Transverse colon (tissue), 4 donors: ENCODE results near the gene CYP4F3. TPM values are rescaled to one million over a fixed set of nuclear protein-coding genes. Genes with fewer than 3 reads are reported as not detected.
"Not testable (repeated sequence)": the region's sequence is repeated elsewhere in the genome, so short reads cannot be mapped to it uniquely, and the experiment has no call there.

Source experiments
- DNase-seq: peaks from one replicate; pipeline ENCODE4 v3.0.0-alpha.2; 2019
- H3K27ac ChIP-seq, 4 donors: fragments of 200-600 bp; sonication (generic); 2 replicates each; pipeline ENCODE4 v1.5.1; 2016 to 2018; ENCODE audit warnings: inconsistent platforms in 4 of 4
- H3K27me3 ChIP-seq: fragments of 200-600 bp; sonication (generic); 2 replicates; pipeline ENCODE4 v1.5.1; 2017; ENCODE audit warnings: inconsistent platforms
- H3K36me3 ChIP-seq, 4 donors: fragments of 200-600 bp; sonication (generic); 2 replicates each; pipeline ENCODE4 v1.5.1; 2017 to 2019; ENCODE audit warnings: inconsistent platforms in 4 of 4
- H3K4me1 ChIP-seq, 4 donors: fragments of 200-600 bp; sonication (generic); 2 replicates each; pipeline ENCODE4 v1.5.1; 2017 to 2020; ENCODE audit warnings: inconsistent platforms in 4 of 4
- H3K4me3 ChIP-seq, 4 donors: fragments of 200-600 bp; sonication (generic); 1 replicate in 1 of 4; 2 replicates in 3 of 4; pipeline versions ENCODE4 v1.5.1 to v1.6.1; 2017 to 2019; ENCODE audit warnings: inconsistent platforms in 4 of 4
- H3K9me3 ChIP-seq, 2 donors: fragments of 200-600 bp; sonication (generic); 2 replicates each; pipeline ENCODE4 v1.5.1; 2017 to 2019; ENCODE audit warnings: inconsistent platforms in 2 of 2
- EP300 ChIP-seq: sonication (generic); formaldehyde crosslinking; IDR thresholded peaks from one replicate; pipeline ENCODE4 v1.6.1; 2017; ENCODE audit warnings: antibody characterized with exemption, low read depth
- POLR2A ChIP-seq: fragments of 450-650 bp; IDR thresholded peaks from one replicate; pipeline ENCODE4 v1.6.1; 2016; ENCODE audit warnings: antibody characterized with exemption, mild to moderate bottlenecking, moderate library complexity
- POLR2AphosphoS5 ChIP-seq, 3 donors: sonication (generic); formaldehyde crosslinking; IDR thresholded peaks; one replicate each; pipeline ENCODE4 v1.6.1; 2016; ENCODE audit warnings: antibody characterized with exemption in 3 of 3
- WGBS, 2 donors: methylation state at CpG; one replicate each; pipeline ENCODE4 v1.1.5; 2018; ENCODE audit warnings: low coverage in 1 of 2; 5-methylcytosine and 5-hydroxymethylcytosine counted together
- in situ Hi-C, 4 donors: fragments of 200-750 bp; cut with MboI; loops; one replicate each; pipeline versions ENCODE4 v1.15.0 to v1.15.1; 2017; ENCODE audit warnings: low sequenced_read_pairs in 3 of 4, low pct_ligation_motif_present in 1 of 4, low pct_unique_long_range_greater_than_20kb in 1 of 4
- intact Hi-C: fragments of 100-400 bp; cut with DNase I; formaldehyde crosslinking; loops from one replicate; pipeline ENCODE4 v1.15.1; 2023; ENCODE audit warnings: low total_unique reads
- total RNA-seq, 4 donors: library from RNA; depleted of rRNA; stranded (reverse); fragments of >200 nt; gene quantifications; one replicate each; pipeline ENCODE4 v1.1.0, GENCODE V29; 2016
- TF ChIP-seq, protein P1 (sequence below), 5 experiments: fragments of 200-600 bp in 3 of 5; fragments of 450-650 bp in 2 of 5; sonication (generic) in 3 of 5; IDR thresholded peaks; 1 replicate in 2 of 5; 2 replicates in 3 of 5; pipeline ENCODE4 v1.5.1; 2016 to 2017; ENCODE audit warnings: antibody characterized with exemption in 5 of 5, inconsistent platforms in 3 of 5, mild to moderate bottlenecking in 2 of 5, moderate library complexity in 1 of 5

The CYP4F3 gene
- total RNA-seq, 4 donors from 2014 or later = 12.4 to 22.7 (median 16.2) TPM

DNA sequence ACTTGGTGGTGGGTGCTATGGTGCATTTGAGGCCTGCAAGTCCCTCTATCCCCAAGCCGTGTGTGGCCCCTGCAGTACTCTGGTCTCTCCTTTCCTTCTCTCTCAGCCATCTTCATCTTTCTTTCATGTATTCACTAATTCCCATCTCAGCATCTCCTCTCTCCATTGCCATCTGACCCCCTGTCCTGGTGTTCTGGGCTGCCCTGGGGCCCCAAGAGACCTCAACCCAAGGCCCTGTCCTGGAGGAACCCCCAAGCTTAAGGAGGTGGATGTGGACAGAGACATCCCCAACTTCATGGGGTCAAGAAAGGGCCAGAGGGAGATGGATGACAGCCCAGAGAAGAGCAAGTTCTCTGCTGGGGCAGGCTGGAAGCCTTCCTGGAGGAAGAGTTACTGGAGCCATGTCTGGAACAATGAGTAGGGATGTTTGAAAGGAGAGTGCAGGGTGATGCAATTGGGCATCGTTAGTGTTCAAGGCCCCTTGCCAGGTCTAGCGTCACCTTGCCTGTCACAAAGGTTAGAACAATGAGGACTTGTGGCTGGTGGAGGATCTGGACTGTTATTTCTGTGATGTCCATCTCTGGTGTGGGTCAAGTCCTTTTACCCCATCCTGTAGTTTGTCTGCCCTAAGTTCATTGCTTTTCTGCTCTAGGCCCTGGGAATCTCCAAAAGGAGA lies 3.5 kb downstream of the CYP4F3 start:
- no peak overlapping the region for H3K27ac ChIP-seq
- in situ Hi-C loops = loop anchor here (25.0 kb wide), 2 partner anchors 168 to 543 kb away; partner anchors contain the start of genes AP1M1 (in 3 of the 4), FAM32A (in 3 of the 4) and OR10H1 (in 2 of the 4)
- no peaks in the 10 kb centered on the region for H3K27me3 ChIP-seq
- DNase-seq = no peak
- intact Hi-C loops = no loop called here
- H3K4me1 ChIP-seq = peaks cover 0 to 26% (median 20%) of the 10 kb centered on the region in 4 donors
- no peak overlapping the region for H3K4me3 ChIP-seq
- WGBS, 2 donors = 70 to 84% methylated on average over 2 to 3 of the region's 3 CpGs
- TF ChIP-seq EP300 (no peak), POLR2AphosphoS5 (IDR thresholded peaks at IDR 0.05) (no peak), POLR2A (no peak)
- TF ChIP-seq, protein P1, sequence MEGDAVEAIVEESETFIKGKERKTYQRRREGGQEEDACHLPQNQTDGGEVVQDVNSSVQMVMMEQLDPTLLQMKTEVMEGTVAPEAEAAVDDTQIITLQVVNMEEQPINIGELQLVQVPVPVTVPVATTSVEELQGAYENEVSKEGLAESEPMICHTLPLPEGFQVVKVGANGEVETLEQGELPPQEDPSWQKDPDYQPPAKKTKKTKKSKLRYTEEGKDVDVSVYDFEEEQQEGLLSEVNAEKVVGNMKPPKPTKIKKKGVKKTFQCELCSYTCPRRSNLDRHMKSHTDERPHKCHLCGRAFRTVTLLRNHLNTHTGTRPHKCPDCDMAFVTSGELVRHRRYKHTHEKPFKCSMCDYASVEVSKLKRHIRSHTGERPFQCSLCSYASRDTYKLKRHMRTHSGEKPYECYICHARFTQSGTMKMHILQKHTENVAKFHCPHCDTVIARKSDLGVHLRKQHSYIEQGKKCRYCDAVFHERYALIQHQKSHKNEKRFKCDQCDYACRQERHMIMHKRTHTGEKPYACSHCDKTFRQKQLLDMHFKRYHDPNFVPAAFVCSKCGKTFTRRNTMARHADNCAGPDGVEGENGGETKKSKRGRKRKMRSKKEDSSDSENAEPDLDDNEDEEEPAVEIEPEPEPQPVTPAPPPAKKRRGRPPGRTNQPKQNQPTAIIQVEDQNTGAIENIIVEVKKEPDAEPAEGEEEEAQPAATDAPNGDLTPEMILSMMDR (IDR thresholded peaks at IDR 0.05) = no peak
- H3K9me3 ChIP-seq = no peaks in the 10 kb centered on the region
- H3K36me3 ChIP-seq = no peaks in the 10 kb centered on the region

DNA sequence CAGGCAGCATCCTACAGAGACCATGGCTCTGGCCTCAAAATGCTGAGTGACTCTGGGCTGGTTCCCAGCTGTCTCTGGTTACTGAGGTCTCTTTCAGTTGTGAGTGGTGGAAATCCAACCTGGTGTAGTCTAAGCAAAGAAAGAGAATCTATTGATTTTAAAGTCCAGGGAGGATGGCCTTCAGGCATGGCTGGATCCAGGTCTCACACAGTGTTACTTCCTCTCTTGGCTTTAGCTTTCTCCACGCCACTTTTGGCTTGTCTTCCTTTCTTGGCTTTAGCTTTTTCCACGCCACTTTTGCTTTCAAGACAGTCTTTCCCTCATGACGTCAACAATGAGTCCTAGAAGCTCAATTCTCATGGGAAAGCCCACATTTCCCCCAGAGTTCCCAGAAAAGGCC lies 4.1 kb downstream of the CYP4F3 start:
- in situ Hi-C loops (loop anchor here (25.0 kb wide), 2 partner anchors 167 to 542 kb away; partner anchors contain the start of genes AP1M1 (in 3 of the 4), FAM32A (in 3 of the 4) and OR10H1 (in 2 of the 4)), intact Hi-C loops (no loop called here)
- Histone ChIP-seq H3K27me3 (no peaks in the 10 kb centered on the region), H3K27ac (no peak overlapping the region), H3K36me3 (no peaks in the 10 kb centered on the region), H3K9me3 (no peaks in the 10 kb centered on the region), H3K4me1 (peaks cover 0 to 25% (median 20%) of the 10 kb centered on the region in 4 donors), H3K4me3 (no peak overlapping the region)
- 64 to 66% methylated on average over 3 of the region's 3 CpGs for WGBS, 2 donors
- no peak for DNase-seq
- TF ChIP-seq POLR2A = no peak
- no peak for TF ChIP-seq POLR2AphosphoS5 (IDR thresholded peaks at IDR 0.05)
- no peak for TF ChIP-seq EP300
- TF ChIP-seq, protein P1 (IDR thresholded peaks at IDR 0.05) = no peak

DNA sequence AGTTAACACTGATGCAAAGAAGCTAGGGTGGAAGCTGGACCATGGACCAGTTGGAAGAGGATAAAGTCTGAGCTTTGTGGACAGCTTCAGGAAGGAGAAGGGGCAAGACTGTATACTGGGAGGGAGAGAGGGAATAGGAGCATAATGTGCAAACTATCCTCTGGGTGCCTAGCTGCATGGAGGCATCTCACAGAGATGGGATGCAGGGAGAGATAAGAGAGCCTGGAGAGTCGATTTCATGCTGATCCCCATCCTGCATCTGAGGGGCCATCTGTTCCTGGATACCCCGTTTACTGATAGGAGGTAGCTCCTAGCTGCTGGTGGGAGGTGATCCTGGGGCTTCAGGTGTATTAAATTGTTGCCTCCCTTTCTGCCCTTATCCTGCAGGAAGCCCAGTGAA lies 8.8 kb downstream of the CYP4F3 start:
- intact Hi-C loops = no loop called here
- H3K4me3 ChIP-seq = no peak overlapping the region
- TF ChIP-seq POLR2A = no peak
- TF ChIP-seq POLR2AphosphoS5 (IDR thresholded peaks at IDR 0.05) = no peak
- TF ChIP-seq, protein P1 (IDR thresholded peaks at IDR 0.05) = no peak
- no peak for TF ChIP-seq EP300
- H3K27me3 ChIP-seq = no peaks in the 10 kb centered on the region
- no peaks in the 10 kb centered on the region for H3K36me3 ChIP-seq
- no peak for DNase-seq
- in situ Hi-C loops = loop anchor here (25.0 kb wide), 2 partner anchors 163 to 538 kb away; partner anchors contain the start of genes AP1M1 (in 3 of the 4), FAM32A (in 3 of the 4) and OR10H1 (in 2 of the 4)
- no peak overlapping the region for H3K27ac ChIP-seq
- H3K4me1 ChIP-seq = no peaks in the 10 kb centered on the region
- H3K9me3 ChIP-seq = no peaks in the 10 kb centered on the region
- 67% methylated on average over 2 of the region's 2 CpGs; no CpG with 5 or more reads in 1 of the 2 donors for WGBS, 2 donors

DNA sequence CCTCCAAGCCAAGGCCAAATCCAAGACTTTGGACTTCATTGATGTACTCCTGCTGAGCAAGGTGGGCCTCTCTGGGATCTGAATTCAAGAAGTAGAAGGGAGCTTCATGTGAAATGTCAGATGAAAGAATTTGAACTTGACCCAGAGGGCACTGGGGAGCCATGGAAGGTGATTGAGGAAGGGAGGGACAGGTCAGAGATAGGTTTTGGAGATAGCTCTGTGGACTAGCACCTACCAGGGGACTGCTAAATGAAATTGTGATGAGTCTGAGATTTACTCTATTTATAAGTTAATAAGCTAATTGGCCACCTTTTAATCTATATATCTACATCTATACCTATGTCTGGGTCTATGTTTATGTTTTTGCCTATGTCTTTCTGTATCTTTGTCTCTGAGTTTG lies 9.4 kb downstream of the CYP4F3 start:
- H3K9me3 ChIP-seq, DNase-seq, H3K4me3 ChIP-seq, H3K36me3 ChIP-seq, intact Hi-C loops, in situ Hi-C loops, H3K27ac ChIP-seq, H3K27me3 ChIP-seq, H3K4me1 ChIP-seq: not testable (repeated sequence)
